ENCODE measurements around the gene AP4B1.
"Not testable (repeated sequence)": the region's sequence is repeated elsewhere in the genome, so short reads cannot be mapped to it uniquely, and the experiment has no call there.

The AP4B1 gene
- 43.2 to 72.3 (median 58.1) reads per million in 4 donors for total RNA-seq

- peak; percentile 96 to 100 (median 97) for DNase-seq
Observed at GRCh38 chr1:113904674-113905434, at the start of gene AP4B1, which contains the start of gene DCLRE1B. Gene AP4B1, minus strand, starts transcription at chr1:113904799. Its CDS starts 82 bp downstream, at chr1:113904717. Gene DCLRE1B, plus strand, starts transcription at chr1:113905326. Its CDS starts 261 bp downstream, at chr1:113905587.

GRCh38 chr1:113951719-113952118 is 47.1 kb upstream of the AP4B1 start:
- DNase-seq, result no peak

GRCh38 chr1:113950908-113951307 is 46.3 kb upstream of the AP4B1 start:
- no peak for DNase-seq

- DNase-seq, result no peak
Observed at GRCh38 chr1:113949007-113949406, 44.4 kb upstream of the AP4B1 start.

DNA sequence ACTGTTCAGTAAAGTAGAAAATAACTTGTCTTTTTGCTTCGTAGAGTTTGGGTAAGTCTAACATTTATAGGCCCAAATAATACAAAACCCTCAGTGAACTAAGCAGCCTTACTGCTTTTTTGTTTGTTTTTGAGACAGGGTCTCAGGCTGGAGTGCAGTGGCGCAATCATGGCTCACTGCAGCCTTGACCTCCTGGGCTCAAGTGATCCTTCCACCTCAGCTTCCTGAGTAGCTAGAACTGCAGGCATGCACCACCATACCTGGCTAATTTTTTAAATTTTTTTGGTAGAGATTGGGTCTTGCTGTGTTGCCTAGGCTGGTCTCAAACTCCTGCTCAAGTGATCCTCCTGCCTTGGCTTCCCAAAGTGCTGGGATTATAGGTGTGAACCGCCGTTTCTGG is 43.6 kb upstream of the AP4B1 start:
- DNase-seq, result not testable (repeated sequence)

DNA sequence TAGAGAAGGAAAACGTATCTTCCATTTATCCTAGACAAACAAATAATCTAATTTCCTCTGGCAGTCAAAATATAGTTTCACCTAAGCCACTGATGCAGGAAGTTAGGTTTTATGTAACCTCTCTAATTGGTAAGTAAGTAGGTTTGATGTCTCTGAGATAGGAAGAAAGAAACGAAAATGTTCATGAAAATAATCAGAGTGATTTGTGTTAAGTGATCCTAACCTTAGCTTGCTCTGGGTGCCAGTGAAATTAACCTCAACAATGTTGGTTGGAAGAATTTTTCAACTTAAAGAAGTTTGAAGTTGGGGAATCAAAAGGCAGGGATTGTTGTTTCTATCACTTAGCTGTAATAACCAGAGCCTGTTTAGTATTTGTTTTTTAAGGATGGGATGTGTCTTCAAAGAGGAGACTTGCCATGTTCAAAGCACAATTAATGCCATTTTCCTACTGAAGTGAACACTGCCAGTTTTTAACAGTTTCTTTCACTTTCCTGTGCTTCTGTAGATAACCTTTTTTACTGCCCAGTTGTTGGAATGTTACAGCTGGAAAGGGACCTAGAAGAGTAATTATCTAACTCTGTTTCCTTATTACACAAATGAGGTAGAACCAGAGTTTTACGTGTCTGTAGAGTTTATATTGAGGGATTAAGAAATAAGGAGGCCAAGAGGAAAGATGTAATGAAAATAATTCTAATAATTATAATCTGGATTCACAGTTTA is 42.9 kb upstream of the AP4B1 start:
- no peak for DNase-seq

DNA sequence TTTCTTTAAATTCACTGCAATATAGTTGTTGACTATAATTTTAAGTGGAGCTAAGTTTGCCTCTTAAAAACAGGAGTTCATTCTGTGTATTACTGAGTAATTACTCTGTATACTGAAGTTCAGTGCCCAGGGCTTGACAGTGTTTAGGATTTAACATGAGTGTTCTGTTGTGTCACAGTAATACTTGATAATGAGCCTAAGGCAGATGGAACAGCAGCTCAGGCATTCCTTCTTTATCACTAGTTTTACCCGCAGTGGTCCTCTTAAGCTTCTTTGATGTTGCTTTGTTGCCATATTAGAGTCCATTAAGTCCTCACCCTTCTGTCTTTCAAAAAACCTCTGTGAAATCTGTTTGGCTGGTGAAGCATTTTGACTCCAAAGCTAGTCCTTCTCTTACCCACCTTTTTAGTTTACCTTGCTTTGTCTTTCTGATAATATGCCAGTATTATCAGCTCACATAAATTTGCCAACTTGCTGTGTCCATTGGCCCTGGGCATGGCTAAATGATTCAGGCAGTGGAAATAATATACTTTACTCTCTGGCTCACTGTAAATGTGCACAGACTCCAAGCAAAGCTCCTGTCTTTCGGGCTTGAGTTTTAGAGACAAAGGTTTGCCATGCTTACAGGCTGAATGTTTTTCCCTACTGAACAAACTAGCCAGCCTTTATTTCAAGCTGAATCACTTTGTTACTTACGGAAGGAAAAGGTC is 42.2 kb upstream of the AP4B1 start:
- DNase-seq, result no peak

- no peak for DNase-seq
Observed at GRCh38 chr1:113946112-113946511, 41.5 kb upstream of the AP4B1 start.

DNA sequence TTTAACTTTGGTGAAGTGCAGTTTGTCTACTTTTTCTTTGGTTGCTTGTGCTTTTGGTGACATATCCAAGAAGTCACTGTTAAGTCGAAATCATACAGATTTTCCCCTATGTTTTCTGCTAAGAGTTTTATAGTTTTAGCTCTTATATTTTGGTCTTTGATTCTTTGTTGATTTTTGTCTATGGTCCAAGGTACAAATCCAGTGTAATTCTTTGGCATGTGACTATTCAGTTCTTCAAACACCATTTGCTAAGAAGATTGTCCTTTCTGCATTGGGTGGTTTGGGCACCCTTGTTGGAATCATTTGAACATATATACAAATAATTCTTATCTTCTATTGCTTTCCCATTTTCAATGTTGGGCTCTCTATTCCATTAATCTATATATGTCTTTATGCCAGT is 40.7 kb upstream of the AP4B1 start:
- no peak for DNase-seq

DNA sequence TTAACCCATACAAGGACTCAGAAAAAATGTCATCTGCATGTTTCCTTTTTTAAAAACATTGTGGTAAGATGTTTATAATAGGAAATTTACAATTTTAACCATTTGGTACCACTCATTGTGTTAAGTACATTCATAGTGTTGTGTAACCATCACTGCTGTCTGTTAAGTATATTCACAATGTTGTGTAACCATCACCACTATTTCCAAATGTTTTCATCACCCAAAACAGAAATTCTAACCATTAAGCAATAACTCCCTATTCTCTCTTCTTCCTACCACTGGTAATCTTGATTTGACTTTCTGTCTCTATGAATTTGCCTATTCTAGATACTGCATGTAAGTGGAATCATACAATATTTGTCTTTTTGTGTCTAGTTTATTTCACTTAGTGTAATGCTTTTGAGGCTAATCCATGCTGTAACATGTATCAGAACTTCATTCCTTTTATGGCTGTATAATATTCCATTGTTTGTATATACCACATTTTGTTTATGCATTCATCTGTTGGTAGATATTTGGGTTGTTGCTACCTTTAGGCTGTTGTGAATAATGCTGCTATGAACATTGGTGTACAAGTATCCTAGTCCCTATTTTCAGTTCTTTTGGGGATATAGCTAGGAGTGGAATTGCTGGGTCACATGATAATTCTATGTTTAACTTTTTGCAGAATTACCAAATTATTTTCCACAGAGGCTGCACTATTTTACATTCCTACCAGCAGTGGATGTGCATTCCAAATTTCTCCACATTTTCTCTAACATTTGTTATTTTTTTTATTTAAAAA is 38.6 kb upstream of the AP4B1 start:
- no peak for DNase-seq

DNA sequence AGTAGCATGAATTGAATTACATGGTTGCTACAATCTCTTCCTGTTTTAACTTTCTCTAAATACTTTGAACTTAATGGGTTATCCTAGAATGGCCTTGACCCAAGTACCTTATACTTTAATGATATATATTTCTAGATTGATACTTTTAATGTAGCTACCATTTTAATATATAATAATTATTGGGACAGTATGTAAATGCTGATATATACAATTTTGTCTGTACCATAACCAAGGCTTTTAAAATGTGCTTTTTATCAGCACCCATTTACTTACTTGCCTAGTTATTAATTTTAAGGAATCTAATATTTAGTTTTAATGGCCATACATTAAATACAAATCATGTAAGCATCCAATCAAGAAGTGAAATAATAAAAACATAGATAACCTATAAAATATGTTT is 37.9 kb upstream of the AP4B1 start:
- no peak for DNase-seq

GRCh38 chr1:113941245-113941559 is 36.6 kb upstream of the AP4B1 start:
- DNase-seq, result no peak

- peak in 3 of 5 donors; percentile 23 to 57 (median 30) for DNase-seq
Observed at GRCh38 chr1:113940365-113941244, 36.0 kb upstream of the AP4B1 start.

GRCh38 chr1:113938192-113938591 is 33.6 kb upstream of the AP4B1 start:
- no peak for DNase-seq

GRCh38 chr1:113937146-113937545 is 32.5 kb upstream of the AP4B1 start:
- DNase-seq, result no peak

- no peak for DNase-seq
Observed at GRCh38 chr1:113935970-113936369, 31.4 kb upstream of the AP4B1 start.

DNA sequence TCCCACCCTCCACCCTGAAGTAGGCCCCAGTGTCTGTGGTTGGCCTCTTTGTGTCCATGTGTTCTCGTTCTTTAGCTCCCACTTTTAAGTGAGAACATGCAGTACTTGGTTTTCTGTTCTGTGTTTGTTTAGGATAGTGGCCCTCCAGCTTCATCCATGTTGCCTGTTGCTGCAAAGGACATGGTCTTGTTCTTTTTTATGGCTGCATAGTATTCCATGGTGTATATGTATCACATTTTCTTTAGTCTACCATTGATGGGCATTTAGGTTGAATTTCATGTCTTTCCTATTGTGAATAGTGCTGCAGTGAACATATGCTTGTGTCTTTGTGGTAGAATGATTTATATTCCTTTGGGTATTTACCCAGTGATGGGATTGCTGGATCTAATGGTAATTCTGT is 30.6 kb upstream of the AP4B1 start:
- DNase-seq, result no peak

DNA sequence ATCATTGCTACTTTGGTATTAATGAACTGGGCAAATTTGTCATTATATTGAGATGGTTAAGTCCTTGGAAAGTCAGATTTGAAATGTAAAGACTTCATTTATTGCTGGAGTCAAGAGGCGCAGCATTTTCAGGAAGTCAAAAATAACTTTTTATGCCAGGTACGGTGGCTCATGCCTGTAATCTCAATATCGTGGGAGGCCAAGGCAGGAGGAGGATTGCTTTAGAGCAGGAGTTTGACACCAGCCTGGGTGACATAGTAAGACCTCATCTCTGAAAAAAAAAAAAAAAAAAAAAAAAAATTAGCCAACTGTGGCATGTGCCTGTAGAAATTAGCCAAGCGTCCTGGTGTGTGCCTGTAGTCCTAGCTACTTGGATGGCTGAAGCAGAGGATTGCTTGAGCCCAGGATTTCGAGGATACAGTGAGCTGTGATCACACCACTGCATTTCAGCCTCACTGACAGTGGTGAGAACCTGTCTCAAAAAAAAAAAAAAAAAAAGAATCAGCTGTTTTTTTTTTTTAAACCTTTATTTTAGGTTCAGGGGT is 30.0 kb upstream of the AP4B1 start:
- no peak for DNase-seq

- DNase-seq, result no peak
Observed at GRCh38 chr1:113934006-113934405, 29.4 kb upstream of the AP4B1 start.

GRCh38 chr1:113931451-113931851 is 26.9 kb upstream of the AP4B1 start:
- peak in 1 of 5 donors; percentile 31 for DNase-seq

DNA sequence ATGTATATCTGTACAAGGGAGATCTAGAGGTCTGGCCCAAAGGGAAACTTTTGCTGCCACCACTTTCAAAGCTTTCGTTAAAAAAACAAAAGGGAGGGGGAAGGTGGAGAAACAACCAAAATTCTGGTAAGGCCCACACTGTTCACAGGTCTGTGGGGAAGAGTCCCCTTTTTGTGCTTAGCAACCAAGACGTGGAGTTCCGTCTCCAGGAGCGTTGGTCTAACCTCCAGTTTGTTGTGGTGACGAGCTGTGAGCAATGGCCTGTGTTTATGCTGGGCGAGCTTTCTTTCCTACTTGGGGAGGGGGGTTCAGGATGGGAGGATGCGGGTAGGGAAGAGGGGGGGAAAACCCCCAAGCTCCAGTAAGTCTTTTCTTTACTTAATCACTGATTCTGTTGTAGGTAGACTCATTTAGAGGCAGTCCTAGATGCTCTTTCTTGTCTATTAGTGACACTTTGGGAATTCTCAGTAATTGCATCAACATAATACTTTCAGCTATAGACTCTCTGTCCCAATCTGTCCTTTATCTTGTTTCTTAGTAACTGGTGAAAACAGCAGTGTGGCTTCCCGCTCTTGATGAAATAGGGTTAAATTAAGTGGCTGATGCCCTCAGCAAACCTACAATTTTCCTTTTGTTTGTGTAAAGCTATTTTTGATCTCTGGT is 26.0 kb upstream of the AP4B1 start:
- peak; percentile 53 to 75 (median 69) for DNase-seq
